Measurements from ENCODE around the gene DHRSX. TPM values are rescaled to one million over a fixed set of nuclear protein-coding genes. Genes with fewer than 3 reads are reported as not detected.

The DHRSX gene
- total and polyA plus RNA-seq, 9 of the 15 experiments (the other 6 are each of a cell fraction or from before 2014, with no cell fraction given): 0.59 to 11.0 (median 6.2) TPM

- TF ChIP-seq TFAP4 (CRISPR knock-in tag; IDR thresholded peaks at IDR 0.05; ENCODE audit: borderline replicate concordance): no peak
- no peak for TF ChIP-seq MNT (conservative IDR thresholded peaks at IDR 0.05)
- no peak for TF ChIP-seq ZNF384 (IDR thresholded peaks at IDR 0.05; ENCODE audit: low read depth, low read length)
- TF ChIP-seq ZFP91 (CRISPR knock-in tag; IDR thresholded peaks at IDR 0.05): no peak
- no peak for TF ChIP-seq ETV6 (IDR thresholded peaks at IDR 0.05; ENCODE audit: borderline replicate concordance in 1 of 2, low read depth in 2 of 2, low read length in 1 of 2)
- no peak for TF ChIP-seq ETV6 (CRISPR knock-in tag; IDR thresholded peaks at IDR 0.05; ENCODE audit: borderline replicate concordance)
- no peak for TF ChIP-seq SMARCB1 (IDR thresholded peaks at IDR 0.05; ENCODE audit: insufficient read length, low read depth)
These were observed 198.9 kb downstream of the DHRSX start (continued) for GRCh38 chrX:2301901-2302300.
